Mesendoderm (in vitro differentiated cells): ENCODE results near the gene FDX2.
"Not testable (repeated sequence)": the region's sequence is repeated elsewhere in the genome, so short reads cannot be mapped to it uniquely, and the experiment has no call there.

Experiments used
- DNase-seq: peaks from one replicate; pipeline ENCODE4 v3.0.0; 2013
- H2AK5ac ChIP-seq: 2 replicates; pipeline ENCODE4 v1.6.1; 2013; ENCODE audit warnings: low read length, inconsistent platforms
- H2BK120ac ChIP-seq: 2 replicates; pipeline ENCODE4 v1.6.1; 2013; ENCODE audit warnings: low read depth, mild to moderate bottlenecking, low read length, moderate library complexity, mixed read lengths
- H2BK15ac ChIP-seq: replicated peaks from 2 replicates; pipeline ENCODE4 v1.6.1; 2013; ENCODE audit warnings: low read depth, mild to moderate bottlenecking, moderate library complexity
- H2BK5ac ChIP-seq: 2 replicates; pipeline ENCODE4 v1.6.1; 2013; ENCODE audit warnings: low read length, inconsistent platforms
- H3K18ac ChIP-seq: 2 replicates; pipeline ENCODE4 v1.6.1; 2013; ENCODE audit warnings: mild to moderate bottlenecking, low read length, mixed read lengths
- H3K23ac ChIP-seq: one replicate; pipeline ENCODE4 v1.6.1; 2013; ENCODE audit warnings: low read length
- H3K27ac ChIP-seq: 2 replicates; pipeline ENCODE4 v1.5.1; 2013; ENCODE audit warnings: low read depth, mild to moderate bottlenecking, inconsistent platforms, low read length, moderate library complexity
- H3K27me3 ChIP-seq: 2 replicates; pipeline ENCODE4 v1.6.1; 2013; ENCODE audit warnings: low read length, control low read depth, mild to moderate bottlenecking, inconsistent platforms; ENCODE audit not compliant: insufficient read depth, poor library complexity
- H3K36me3 ChIP-seq: 2 replicates; pipeline ENCODE4 v1.6.1; 2013; ENCODE audit warnings: low read length, inconsistent platforms; ENCODE audit not compliant: control insufficient read depth, insufficient read depth
- H3K4ac ChIP-seq: one replicate; pipeline ENCODE4 v1.6.1; 2013; ENCODE audit warnings: low read depth, mild to moderate bottlenecking, low read length, moderate library complexity
- H3K4me1 ChIP-seq: 2 replicates; pipeline ENCODE4 v1.6.1; 2013; ENCODE audit warnings: low read depth, low read length, inconsistent platforms; ENCODE audit not compliant: control insufficient read depth
- H3K4me2 ChIP-seq: 2 replicates; pipeline ENCODE4 v1.6.1; 2013; ENCODE audit warnings: low read length
- H3K4me3 ChIP-seq: 2 replicates; pipeline ENCODE4 v1.5.1; 2013; ENCODE audit warnings: mild to moderate bottlenecking, low read length
- H3K56ac ChIP-seq: one replicate; pipeline ENCODE4 v1.6.1; 2013; ENCODE audit warnings: low read length
- H3K79me1 ChIP-seq: 2 replicates; pipeline ENCODE4 v1.6.1; 2013; ENCODE audit warnings: low read length, inconsistent platforms
- H3K79me2 ChIP-seq: 2 replicates; pipeline ENCODE4 v1.6.1; 2013; ENCODE audit warnings: mild to moderate bottlenecking, low read length; ENCODE audit not compliant: control insufficient read depth, insufficient read depth
- H3K9ac ChIP-seq: 2 replicates; pipeline ENCODE4 v1.6.1; 2013; ENCODE audit warnings: low read length, inconsistent platforms
- H4K5ac ChIP-seq: one replicate; pipeline ENCODE4 v1.6.1; 2013; ENCODE audit warnings: low read length
- H4K8ac ChIP-seq: one replicate; pipeline ENCODE4 v1.6.1; 2013; ENCODE audit warnings: low read depth, mild to moderate bottlenecking, control low read depth, low read length, moderate library complexity
- WGBS: extraction: QIAGEN DNeasy Blood & Tissue Kit; methylation state at CpG from one replicate; pipeline ENCODE4 v1.1.7; 2013; ENCODE audit warnings: low lambda C conversion rate, missing lambda C conversion rate; ENCODE audit not compliant: insufficient coverage; ENCODE audit errors: extremely low coverage; 5-methylcytosine and 5-hydroxymethylcytosine counted together

The FDX2 gene

GRCh38 chr19:10284960-10285278 is 30.9 kb downstream of the FDX2 start:
- no peak overlapping the region for H3K18ac ChIP-seq
- no peak overlapping the region for H2BK120ac ChIP-seq
- no peak overlapping the region for H2BK5ac ChIP-seq
- H3K4me1 ChIP-seq: no peaks in the 10 kb centered on the region
- no peak overlapping the region for H3K4ac ChIP-seq
- no CpG with 5 or more reads among the region's 13 CpGs for WGBS
- H4K8ac ChIP-seq: no peak overlapping the region
- H4K5ac ChIP-seq: no peak overlapping the region
- H3K79me2 ChIP-seq: no peaks in the 10 kb centered on the region
- H3K27ac ChIP-seq: no peak overlapping the region
- DNase-seq: no peak
- no peak overlapping the region for H2BK15ac ChIP-seq
- no peaks in the 10 kb centered on the region for H3K79me1 ChIP-seq
- H3K36me3 ChIP-seq: no peaks in the 10 kb centered on the region
- no peak overlapping the region for H3K4me2 ChIP-seq
- no peak overlapping the region for H3K9ac ChIP-seq
- no peak overlapping the region for H2AK5ac ChIP-seq
- H3K4me3 ChIP-seq: no peak overlapping the region
- peaks cover 10% of the 10 kb centered on the region for H3K27me3 ChIP-seq
- no peak overlapping the region for H3K56ac ChIP-seq
- no peak overlapping the region for H3K23ac ChIP-seq

GRCh38 chr19:10284065-10284959 is 31.5 kb downstream of the FDX2 start:
- WGBS: no CpG with 5 or more reads among the region's 34 CpGs
- Histone ChIP-seq H3K4me2 (no peak overlapping the region), H2AK5ac (no peak overlapping the region), H3K56ac (no peak overlapping the region), H3K27ac (no peak overlapping the region), H2BK5ac (no peak overlapping the region), H2BK120ac (no peak overlapping the region), H4K5ac (no peak overlapping the region), H3K4me1 (no peaks in the 10 kb centered on the region), H3K18ac (no peak overlapping the region), H3K23ac (no peak overlapping the region), H3K9ac (no peak overlapping the region), H3K79me2 (no peaks in the 10 kb centered on the region), H2BK15ac (no peak overlapping the region), H3K4ac (no peak overlapping the region), H3K36me3 (no peaks in the 10 kb centered on the region), H3K27me3 (peaks cover 9% of the 10 kb centered on the region), H3K79me1 (no peaks in the 10 kb centered on the region), H4K8ac (no peak overlapping the region), H3K4me3 (no peak overlapping the region)
- DNase-seq: no peak

GRCh38 chr19:10283301-10284064 is 32.3 kb downstream of the FDX2 start:
- Histone ChIP-seq H3K56ac (no peak overlapping the region), H3K27me3 (peaks cover 7% of the 10 kb centered on the region), H3K4ac (no peak overlapping the region), H3K4me2 (no peak overlapping the region), H3K4me1 (no peaks in the 10 kb centered on the region), H3K27ac (no peak overlapping the region), H2BK15ac (no peak overlapping the region), H3K79me2 (no peaks in the 10 kb centered on the region), H4K8ac (no peak overlapping the region), H2BK5ac (no peak overlapping the region), H3K9ac (no peak overlapping the region), H3K23ac (no peak overlapping the region), H3K18ac (no peak overlapping the region), H2AK5ac (no peak overlapping the region), H4K5ac (no peak overlapping the region), H3K79me1 (no peaks in the 10 kb centered on the region), H2BK120ac (no peak overlapping the region), H3K4me3 (no peak overlapping the region), H3K36me3 (no peaks in the 10 kb centered on the region)
- no CpG with 5 or more reads among the region's 23 CpGs for whole genome bisulfite sequencing
- no peak for DNase-seq

GRCh38 chr19:10282043-10282442 is 33.8 kb downstream of the FDX2 start:
- not testable (repeated sequence) for H3K56ac ChIP-seq, H3K9ac ChIP-seq, H2BK15ac ChIP-seq, H2BK120ac ChIP-seq, H3K18ac ChIP-seq, H3K23ac ChIP-seq, H3K79me2 ChIP-seq, H3K4me1 ChIP-seq, H3K79me1 ChIP-seq, H3K4ac ChIP-seq, H3K4me3 ChIP-seq, H3K27me3 ChIP-seq, H4K8ac ChIP-seq, H3K36me3 ChIP-seq, DNase-seq, H3K4me2 ChIP-seq, H2BK5ac ChIP-seq, H4K5ac ChIP-seq, H2AK5ac ChIP-seq, H3K27ac ChIP-seq
- no CpG with 5 or more reads among the region's 5 CpGs for whole genome bisulfite sequencing

GRCh38 chr19:10279737-10280442 is 35.9 kb downstream of the FDX2 start:
- Histone ChIP-seq H3K4me1 (no peaks in the 10 kb centered on the region), H3K27ac (no peak overlapping the region), H3K36me3 (no peaks in the 10 kb centered on the region), H2BK15ac (no peak overlapping the region), H4K5ac (no peak overlapping the region), H3K27me3 (no peaks in the 10 kb centered on the region), H3K9ac (no peak overlapping the region), H2BK120ac (no peak overlapping the region), H3K79me2 (no peaks in the 10 kb centered on the region), H3K79me1 (no peaks in the 10 kb centered on the region), H3K4me2 (no peak overlapping the region), H2AK5ac (no peak overlapping the region), H4K8ac (no peak overlapping the region), H3K18ac (no peak overlapping the region), H3K56ac (no peak overlapping the region), H3K4me3 (no peak overlapping the region), H3K23ac (no peak overlapping the region), H2BK5ac (no peak overlapping the region), H3K4ac (no peak overlapping the region)
- no peak for DNase-seq
- no CpG with 5 or more reads among the region's 5 CpGs for WGBS
